PC-9 (cell line): ENCODE results near the gene MICAL3. TPM values are rescaled to one million over a fixed set of nuclear protein-coding genes. Genes with fewer than 3 reads are reported as not detected.

Experiments used
- BruUV-seq: library from RNA; stranded (reverse); fragments of 400-500 nt; replicated peaks from 2 replicates; lab custom pipeline; 2021; lab: Mats Ljungman, UMichigan
- CTCF ChIA-PET: fragments of 300-600 bp; sonication (Branson Sonifier 250); formaldehyde crosslinking; loops from one replicate; lab custom pipeline; 2022; ENCODE audit warnings: antibody characterized with exemption; lab: Charles Lee
- POLR2A ChIA-PET: fragments of 300-600 bp; sonication (Branson Sonifier 250); formaldehyde crosslinking; loops from one replicate; lab custom pipeline; 2022; ENCODE audit warnings: antibody characterized with exemption; ENCODE audit not compliant: unreplicated experiment; lab: Charles Lee
- DNase-seq, 2 experiments: peaks; one replicate each; pipeline versions ENCODE4 v3.0.0 to v3.0.0-alpha.2; 2015 to 2022; ENCODE audit warnings: mixed read lengths in 1 of 2
- H2AFZ ChIP-seq: fragments of 200-600 bp; sonication (generic); 2 replicates; pipeline ENCODE4 v1.8.1; 2017; ENCODE audit warnings: antibody characterized with exemption
- H3F3A ChIP-seq: fragments of 200-600 bp; sonication (generic); 2 replicates; pipeline ENCODE4 v1.8.1; 2017; ENCODE audit warnings: antibody characterized with exemption, mild to moderate bottlenecking, low read depth; ENCODE audit not compliant: insufficient read depth
- H3K27ac ChIP-seq: fragments of 200-600 bp; sonication (generic); 2 replicates; pipeline ENCODE4 v1.6.1; 2016; ENCODE audit warnings: mixed run types
- H3K27me3 ChIP-seq: fragments of 200-600 bp; sonication (generic); 2 replicates; pipeline ENCODE4 v1.6.1; 2016; ENCODE audit warnings: low read depth, mixed run types; ENCODE audit not compliant: insufficient read depth
- H3K36me3 ChIP-seq: fragments of 200-600 bp; sonication (generic); 2 replicates; pipeline ENCODE4 v1.6.1; 2016; ENCODE audit warnings: low read depth, mixed run types
- H3K4me1 ChIP-seq: fragments of 200-600 bp; sonication (generic); replicated peaks from 2 replicates; pipeline ENCODE4 v1.6.1; 2016; ENCODE audit warnings: mixed run types; ENCODE audit not compliant: insufficient read depth
- H3K4me2 ChIP-seq: fragments of 200-600 bp; sonication (generic); 2 replicates; pipeline ENCODE4 v1.6.1; 2017; ENCODE audit warnings: mixed run types
- H3K4me3 ChIP-seq: fragments of 200-600 bp; sonication (generic); 2 replicates; pipeline ENCODE4 v1.6.1; 2016; ENCODE audit warnings: mixed run types
- H3K79me2 ChIP-seq: fragments of 200-600 bp; sonication (generic); 2 replicates; pipeline ENCODE4 v1.6.1; 2017; ENCODE audit warnings: low read depth, mixed run types
- H3K9me2 ChIP-seq: fragments of 200-600 bp; sonication (generic); 2 replicates; pipeline ENCODE4 v1.8.1; 2017; ENCODE audit warnings: mild to moderate bottlenecking; ENCODE audit not compliant: insufficient read depth
- H3K9me3 ChIP-seq: fragments of 200-600 bp; sonication (generic); 2 replicates; pipeline ENCODE4 v1.8.1; 2016; ENCODE audit warnings: low read depth; ENCODE audit not compliant: insufficient read depth
- H4K20me1 ChIP-seq: fragments of 200-600 bp; sonication (generic); 2 replicates; pipeline ENCODE4 v1.8.1; 2017; ENCODE audit not compliant: insufficient read depth
- EZH2 ChIP-seq: fragments of 200-600 bp; sonication (generic); IDR thresholded peaks from 2 replicates; pipeline ENCODE4 v1.8.0; 2017; ENCODE audit warnings: antibody characterized with exemption, low read depth
- intact Hi-C: fragments of 100-400 bp; cut with micrococcal nuclease; formaldehyde crosslinking; loops from one replicate; pipeline ENCODE4 v1.10.0; 2022; ENCODE audit not compliant: unreplicated experiment
- total RNA-seq: library from RNA; stranded (reverse); gene quantifications from 2 replicates; pipeline ENCODE4 v1.2.3, GENCODE V29; 2021
- TF ChIP-seq, protein P1 (sequence below): fragments of 200-600 bp; sonication (generic); conservative IDR thresholded peaks from 2 replicates; pipeline ENCODE4 v1.6.1; 2017; ENCODE audit warnings: mixed run types, antibody characterized with exemption, mild to moderate bottlenecking, moderate library complexity

Gene MICAL3
- total RNA-seq, 1 experiment from 2014 or later = 27.4 TPM

DNA sequence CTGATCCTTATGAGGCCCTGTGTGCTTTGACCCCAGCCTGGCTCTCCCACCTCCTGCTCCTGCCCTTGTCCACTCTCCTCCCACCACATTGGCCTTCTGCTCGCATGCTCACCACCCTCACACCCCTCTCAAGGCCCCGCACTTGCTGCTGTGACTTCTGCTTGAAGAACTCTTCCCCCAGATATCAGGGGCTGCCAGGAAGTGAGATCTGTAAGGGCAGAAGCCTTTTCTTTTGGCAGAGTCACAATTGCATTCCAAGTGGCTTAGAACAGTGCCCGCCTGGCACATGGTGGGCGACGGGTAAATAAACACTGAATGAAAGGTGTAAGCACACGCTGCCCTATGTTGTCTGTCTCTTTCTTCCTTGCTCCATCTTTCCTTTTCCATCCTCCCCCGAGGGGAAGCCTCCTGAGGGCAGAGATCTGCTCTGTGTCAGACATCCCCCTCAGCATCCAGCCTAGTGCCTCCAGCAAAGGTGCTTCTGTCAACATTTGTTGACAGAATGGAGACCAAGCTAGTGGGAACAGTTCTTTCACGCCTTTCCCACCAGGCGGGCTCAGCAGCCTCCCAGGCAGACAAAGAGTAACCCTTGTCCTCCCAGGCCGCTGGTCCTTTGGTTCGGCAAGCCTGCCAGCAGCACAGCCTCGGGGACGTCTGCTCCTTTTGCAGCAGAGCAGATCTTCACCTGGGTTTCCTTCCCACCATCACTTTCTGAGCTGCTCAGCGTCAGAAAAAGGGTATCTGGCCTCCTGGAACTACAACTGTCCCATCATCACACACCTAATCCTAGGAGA is 43.4 kb upstream of the MICAL3 start:
- Histone ChIP-seq H3K27ac (no peak overlapping the region), H3K4me2 (no peak overlapping the region), H3K27me3 (no peaks in the 10 kb centered on the region), H3K79me2 (no peaks in the 10 kb centered on the region), H3K36me3 (no peaks in the 10 kb centered on the region), H3F3A (no peaks in the 10 kb centered on the region), H3K4me3 (no peak overlapping the region), H4K20me1 (no peaks in the 10 kb centered on the region), H3K9me2 (no peaks in the 10 kb centered on the region), H3K9me3 (no peaks in the 10 kb centered on the region), H3K4me1 (no peaks in the 10 kb centered on the region), H2AFZ (no peak overlapping the region)
- no TSS peak for BruUV-seq
- intact Hi-C loops = no loop called here
- TF ChIP-seq, protein P1, sequence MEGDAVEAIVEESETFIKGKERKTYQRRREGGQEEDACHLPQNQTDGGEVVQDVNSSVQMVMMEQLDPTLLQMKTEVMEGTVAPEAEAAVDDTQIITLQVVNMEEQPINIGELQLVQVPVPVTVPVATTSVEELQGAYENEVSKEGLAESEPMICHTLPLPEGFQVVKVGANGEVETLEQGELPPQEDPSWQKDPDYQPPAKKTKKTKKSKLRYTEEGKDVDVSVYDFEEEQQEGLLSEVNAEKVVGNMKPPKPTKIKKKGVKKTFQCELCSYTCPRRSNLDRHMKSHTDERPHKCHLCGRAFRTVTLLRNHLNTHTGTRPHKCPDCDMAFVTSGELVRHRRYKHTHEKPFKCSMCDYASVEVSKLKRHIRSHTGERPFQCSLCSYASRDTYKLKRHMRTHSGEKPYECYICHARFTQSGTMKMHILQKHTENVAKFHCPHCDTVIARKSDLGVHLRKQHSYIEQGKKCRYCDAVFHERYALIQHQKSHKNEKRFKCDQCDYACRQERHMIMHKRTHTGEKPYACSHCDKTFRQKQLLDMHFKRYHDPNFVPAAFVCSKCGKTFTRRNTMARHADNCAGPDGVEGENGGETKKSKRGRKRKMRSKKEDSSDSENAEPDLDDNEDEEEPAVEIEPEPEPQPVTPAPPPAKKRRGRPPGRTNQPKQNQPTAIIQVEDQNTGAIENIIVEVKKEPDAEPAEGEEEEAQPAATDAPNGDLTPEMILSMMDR = no peak
- no peak for TF ChIP-seq EZH2
- DNase-seq = no peak
- ChIA-PET CTCF (no interaction called here), POLR2A (no interaction called here)

DNA sequence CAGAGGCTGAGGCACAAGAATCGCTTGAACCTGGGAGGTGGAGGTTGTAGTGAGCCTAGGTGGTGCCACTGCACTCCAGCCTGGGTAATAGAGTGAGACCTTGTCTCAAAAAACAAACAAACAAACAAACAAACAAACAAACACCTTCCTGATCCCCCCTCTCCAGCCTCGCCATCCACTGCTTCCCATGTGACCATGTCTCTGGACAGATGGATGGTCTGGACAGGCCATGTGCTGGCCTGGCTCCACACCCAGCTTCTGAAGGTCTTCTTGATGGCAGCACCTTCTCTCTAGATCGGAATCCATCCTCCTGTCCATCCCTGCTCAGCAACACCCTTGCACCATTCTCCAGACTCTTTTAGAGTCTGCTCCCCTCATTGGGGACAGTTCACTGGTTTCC is 42.8 kb upstream of the MICAL3 start:
- no TSS peak for BruUV-seq
- H4K20me1 ChIP-seq = no peaks in the 10 kb centered on the region
- no peak for DNase-seq
- H3K4me3 ChIP-seq = no peak overlapping the region
- H3F3A ChIP-seq = no peaks in the 10 kb centered on the region
- no peak overlapping the region for H2AFZ ChIP-seq
- H3K4me2 ChIP-seq = no peak overlapping the region
- H3K36me3 ChIP-seq = no peaks in the 10 kb centered on the region
- H3K9me3 ChIP-seq = no peaks in the 10 kb centered on the region
- no peak overlapping the region for H3K27ac ChIP-seq
- TF ChIP-seq, protein P1 = no peak
- no peak for TF ChIP-seq EZH2
- POLR2A ChIA-PET = no interaction called here
- no peaks in the 10 kb centered on the region for H3K79me2 ChIP-seq
- H3K4me1 ChIP-seq = no peaks in the 10 kb centered on the region
- H3K27me3 ChIP-seq = no peaks in the 10 kb centered on the region
- CTCF ChIA-PET = no interaction called here
- intact Hi-C loops = no loop called here
- H3K9me2 ChIP-seq = no peaks in the 10 kb centered on the region

DNA sequence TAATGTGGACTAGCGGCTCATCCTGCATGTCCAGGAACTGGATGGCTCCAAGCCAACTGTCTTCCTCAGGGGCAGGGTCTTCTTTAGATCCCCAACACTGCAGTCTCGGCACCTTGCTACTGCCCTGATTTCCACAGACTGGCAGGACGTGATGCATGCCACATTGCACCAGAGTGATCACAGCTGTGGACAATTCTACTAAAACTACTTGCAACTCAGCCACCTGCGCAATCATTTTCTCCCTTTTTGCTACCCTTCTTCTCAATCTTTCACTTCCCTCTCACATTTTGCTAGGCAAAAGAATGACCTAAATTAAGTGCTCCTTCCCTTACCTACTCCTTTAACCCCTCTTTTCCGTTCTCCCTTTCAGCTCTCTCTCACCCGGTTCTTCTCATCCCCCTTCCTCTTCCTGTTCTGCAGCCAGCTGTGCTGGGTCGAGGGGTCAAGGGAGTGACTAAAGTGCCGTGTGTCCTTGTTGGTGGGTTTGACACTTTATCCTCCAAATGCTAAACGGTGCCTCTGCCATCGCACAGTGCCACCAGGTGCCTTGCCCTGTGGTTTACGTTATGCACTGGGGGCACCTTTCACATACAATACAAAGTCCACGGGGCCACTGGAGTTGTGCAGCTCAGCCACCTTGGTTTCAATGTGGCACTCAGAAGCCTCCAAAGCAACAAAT is 42.0 kb upstream of the MICAL3 start:
- ChIA-PET CTCF (no interaction called here), POLR2A (no interaction called here)
- no peaks in the 10 kb centered on the region for H3F3A ChIP-seq
- H3K4me2 ChIP-seq = no peak overlapping the region
- H3K27me3 ChIP-seq = no peaks in the 10 kb centered on the region
- no TSS peak for BruUV-seq
- no peaks in the 10 kb centered on the region for H3K9me3 ChIP-seq
- no peaks in the 10 kb centered on the region for H3K36me3 ChIP-seq
- peaks cover under 1% of the 10 kb centered on the region; the same call in 1 of the 2 replicates for H3K4me1 ChIP-seq
- H3K4me3 ChIP-seq = no peak overlapping the region
- H3K9me2 ChIP-seq = no peaks in the 10 kb centered on the region
- TF ChIP-seq EZH2 = no peak
- TF ChIP-seq, protein P1 = no peak
- H2AFZ ChIP-seq = no peak overlapping the region
- intact Hi-C loops = no loop called here
- H3K27ac ChIP-seq = no peak overlapping the region
- no peaks in the 10 kb centered on the region for H3K79me2 ChIP-seq
- DNase-seq = no peak
- no peaks in the 10 kb centered on the region for H4K20me1 ChIP-seq
